GM06990 (cell line): Measurements from ENCODE around the gene RALGPS1.
A peak's percentile ranks its signal among the peaks of the same experiment; 100 is the strongest.

Experiments used
- DNase-seq: peaks from one replicate; pipeline ENCODE4 v3.0.0-alpha.2; 2011; ENCODE audit not compliant: insufficient read length; ENCODE audit errors: extremely low read depth
- H3K27me3 ChIP-seq: replicated peaks from 2 replicates; pipeline ENCODE4 v1.6.0; 2011; ENCODE audit warnings: low read length; ENCODE audit not compliant: control insufficient read depth, insufficient read depth
- H3K36me3 ChIP-seq: 2 replicates; pipeline ENCODE4 v1.5.1; 2011; ENCODE audit warnings: low read length; ENCODE audit not compliant: control insufficient read depth, insufficient read depth
- H3K4me3 ChIP-seq: replicated peaks from 2 replicates; pipeline ENCODE4 v1.5.1; 2011; ENCODE audit warnings: low read depth, mild to moderate bottlenecking, control low read depth, low read length
- TF ChIP-seq, protein P1 (sequence below): IDR thresholded peaks from 2 replicates; pipeline ENCODE4 v1.5.1; 2011; ENCODE audit warnings: low read length, control low read depth, mild to moderate bottlenecking, inconsistent platforms; ENCODE audit not compliant: insufficient read depth, poor library complexity, severe bottlenecking

RALGPS1 gene

DNA sequence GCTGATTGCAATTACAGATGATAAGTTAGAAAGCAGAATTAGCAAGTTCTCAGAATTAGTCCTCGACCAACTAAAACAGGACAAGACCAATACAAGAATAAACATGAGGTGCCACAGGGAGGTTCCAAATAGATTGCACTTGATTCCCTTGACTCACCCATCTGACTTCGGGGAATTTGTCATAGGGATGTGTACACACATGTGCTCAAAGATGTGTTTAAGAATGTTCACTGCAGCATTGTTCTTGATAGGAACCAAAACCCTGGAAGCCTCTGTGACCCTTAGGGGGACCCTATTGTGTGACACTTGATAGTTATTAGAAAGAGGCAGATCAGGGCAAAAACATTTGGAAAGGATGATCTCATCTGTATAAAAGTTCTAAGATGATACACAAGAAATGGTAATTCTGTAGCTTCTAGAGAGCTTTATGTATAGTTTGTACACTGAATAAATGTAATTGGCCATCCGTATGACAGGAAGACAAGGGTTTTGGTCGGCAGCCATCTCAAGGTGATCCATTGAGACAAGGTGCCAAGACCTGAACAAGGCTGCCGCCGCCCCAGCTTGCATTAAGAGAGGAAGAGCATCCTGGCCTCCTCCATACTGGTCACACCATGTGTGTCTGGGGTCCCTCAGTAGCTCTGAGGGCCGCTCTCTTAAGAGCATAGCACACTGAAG lies 301.8 kb downstream of the RALGPS1 start:
- H3K27me3 ChIP-seq: no peaks in the 10 kb centered on the region

DNA sequence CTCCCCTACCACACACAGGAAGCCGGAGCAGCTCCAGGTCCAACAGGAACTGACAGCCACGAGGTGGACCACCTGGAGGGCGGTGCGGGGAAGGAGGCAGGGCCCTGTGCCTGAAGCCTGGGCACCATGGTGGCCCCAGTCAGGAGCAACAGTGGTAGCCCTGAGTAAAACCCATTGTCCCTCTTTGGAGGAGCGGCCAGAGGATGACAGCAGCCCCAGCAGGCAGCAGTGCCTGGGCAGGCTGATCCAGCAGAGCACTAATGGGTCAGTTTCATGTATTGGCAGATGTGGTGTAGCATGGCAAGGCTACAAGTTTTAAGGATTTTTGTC lies 302.3 kb downstream of the RALGPS1 start:
- Histone ChIP-seq H3K4me3 (no peak overlapping the region), H3K36me3 (no peaks in the 10 kb centered on the region), H3K27me3 (no peaks in the 10 kb centered on the region)
- no peak for DNase-seq
- TF ChIP-seq, protein P1, sequence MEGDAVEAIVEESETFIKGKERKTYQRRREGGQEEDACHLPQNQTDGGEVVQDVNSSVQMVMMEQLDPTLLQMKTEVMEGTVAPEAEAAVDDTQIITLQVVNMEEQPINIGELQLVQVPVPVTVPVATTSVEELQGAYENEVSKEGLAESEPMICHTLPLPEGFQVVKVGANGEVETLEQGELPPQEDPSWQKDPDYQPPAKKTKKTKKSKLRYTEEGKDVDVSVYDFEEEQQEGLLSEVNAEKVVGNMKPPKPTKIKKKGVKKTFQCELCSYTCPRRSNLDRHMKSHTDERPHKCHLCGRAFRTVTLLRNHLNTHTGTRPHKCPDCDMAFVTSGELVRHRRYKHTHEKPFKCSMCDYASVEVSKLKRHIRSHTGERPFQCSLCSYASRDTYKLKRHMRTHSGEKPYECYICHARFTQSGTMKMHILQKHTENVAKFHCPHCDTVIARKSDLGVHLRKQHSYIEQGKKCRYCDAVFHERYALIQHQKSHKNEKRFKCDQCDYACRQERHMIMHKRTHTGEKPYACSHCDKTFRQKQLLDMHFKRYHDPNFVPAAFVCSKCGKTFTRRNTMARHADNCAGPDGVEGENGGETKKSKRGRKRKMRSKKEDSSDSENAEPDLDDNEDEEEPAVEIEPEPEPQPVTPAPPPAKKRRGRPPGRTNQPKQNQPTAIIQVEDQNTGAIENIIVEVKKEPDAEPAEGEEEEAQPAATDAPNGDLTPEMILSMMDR: no peak

More for the DNA sequence above, 301.8 kb downstream of the RALGPS1 start:
- Histone ChIP-seq H3K36me3 (no peaks in the 10 kb centered on the region), H3K4me3 (no peak overlapping the region)
- TF ChIP-seq, protein P1: no peak
- no peak for DNase-seq

DNA sequence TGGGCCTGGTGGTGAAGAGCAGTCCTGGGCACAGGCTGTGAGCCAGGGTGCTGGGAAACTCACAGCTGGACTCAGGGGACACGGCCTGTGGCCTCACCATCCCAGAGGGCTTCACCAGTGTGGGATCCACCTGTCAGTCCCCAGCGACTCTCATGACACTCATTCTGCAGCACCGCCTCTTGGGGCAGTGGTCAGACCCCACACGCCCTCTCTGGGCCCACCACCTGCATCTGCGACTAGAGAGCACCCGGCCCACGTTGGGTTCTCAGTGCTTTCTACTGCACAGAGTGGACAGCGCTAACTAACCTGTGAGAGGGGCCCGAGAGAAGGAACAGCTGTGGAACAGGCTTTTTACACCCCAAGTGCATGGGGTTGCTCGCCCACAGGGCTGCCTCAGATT lies 304.2 kb downstream of the RALGPS1 start:
- DNase-seq: no peak
- H3K4me3 ChIP-seq: no peak overlapping the region
- H3K27me3 ChIP-seq: no peaks in the 10 kb centered on the region
- TF ChIP-seq, protein P1: no peak
- H3K36me3 ChIP-seq: no peaks in the 10 kb centered on the region

DNA sequence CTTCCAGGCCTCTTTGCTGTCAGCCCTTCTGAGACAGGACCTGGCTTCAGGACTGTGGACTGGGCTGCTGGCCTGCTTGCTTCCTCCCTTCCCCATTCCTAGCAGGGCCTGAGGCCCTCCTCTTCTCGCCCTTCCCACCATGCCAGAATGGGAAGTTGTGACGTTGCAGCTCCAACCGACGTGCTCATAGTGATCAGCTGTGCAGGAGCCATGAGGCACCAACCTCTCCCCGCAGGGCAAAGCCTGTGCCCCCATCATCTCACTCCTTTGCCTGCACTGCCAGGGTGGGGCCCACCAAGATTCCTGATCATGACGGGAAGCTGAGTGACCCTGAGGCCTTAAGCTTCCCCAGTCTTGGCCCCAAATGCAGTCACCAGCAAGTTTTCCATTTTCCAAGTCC lies 304.9 kb downstream of the RALGPS1 start:
- no peak for DNase-seq
- H3K36me3 ChIP-seq: no peaks in the 10 kb centered on the region
- TF ChIP-seq, protein P1: no peak
- H3K27me3 ChIP-seq: no peaks in the 10 kb centered on the region
- no peak overlapping the region for H3K4me3 ChIP-seq

DNA sequence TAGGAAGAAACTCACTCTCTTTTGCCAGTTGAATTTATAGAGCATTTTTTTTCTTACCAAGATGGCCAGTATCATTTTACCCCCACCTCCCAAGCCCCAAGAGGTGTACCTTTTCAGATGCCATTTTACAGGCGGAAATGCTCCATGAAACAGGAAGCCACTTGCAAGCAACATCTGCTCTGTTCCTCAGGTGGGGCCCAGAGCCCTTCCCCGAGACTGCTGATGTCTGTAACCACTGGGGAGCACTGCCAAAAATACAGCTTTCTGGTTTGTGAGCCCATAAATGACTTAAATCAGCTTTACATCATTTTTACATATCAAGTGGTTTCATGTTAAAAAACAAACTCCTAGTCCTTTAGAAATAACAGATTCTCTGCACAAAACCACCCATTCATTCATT lies 307.1 kb downstream of the RALGPS1 start:
- no peaks in the 10 kb centered on the region for H3K36me3 ChIP-seq
- no peaks in the 10 kb centered on the region for H3K27me3 ChIP-seq
- peak; percentile 29 for DNase-seq
- TF ChIP-seq, protein P1: no peak
- no peak overlapping the region for H3K4me3 ChIP-seq
